ENCODE results near the gene ASTN2. TPM values are rescaled to one million over a fixed set of nuclear protein-coding genes. Genes with fewer than 3 reads are reported as not detected.

The ASTN2 gene
- total and polyA plus RNA-seq, 2 experiments from 2014 or later: 5.6 to 7.7 TPM

DNA sequence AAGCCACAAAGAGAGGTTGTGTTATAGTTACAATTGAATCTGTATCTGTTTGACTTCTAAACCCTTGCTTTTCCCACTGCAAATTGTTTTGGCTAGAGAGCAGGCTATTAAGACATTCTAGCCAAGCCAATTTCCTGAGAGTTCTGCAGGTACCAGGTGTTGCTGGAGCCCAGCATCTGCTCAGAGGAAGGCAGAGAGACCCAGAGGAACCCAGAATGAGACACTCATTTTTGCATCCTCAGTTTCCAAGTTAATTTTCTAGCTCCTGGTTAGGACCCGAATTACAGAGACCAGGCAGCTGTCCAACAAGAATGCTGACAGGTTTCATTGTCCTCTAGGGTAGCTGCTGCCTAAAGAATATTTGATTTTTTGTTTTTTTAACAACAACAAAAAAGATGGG, 461.6 kb downstream of the ASTN2 start:
- DNase-seq (ENCODE audit: low read depth in 1 of 2, low spot score in 1 of 2): no peak
- H3K4me1 ChIP-seq (ENCODE audit: low read depth): no peaks in the 10 kb centered on the region

DNA sequence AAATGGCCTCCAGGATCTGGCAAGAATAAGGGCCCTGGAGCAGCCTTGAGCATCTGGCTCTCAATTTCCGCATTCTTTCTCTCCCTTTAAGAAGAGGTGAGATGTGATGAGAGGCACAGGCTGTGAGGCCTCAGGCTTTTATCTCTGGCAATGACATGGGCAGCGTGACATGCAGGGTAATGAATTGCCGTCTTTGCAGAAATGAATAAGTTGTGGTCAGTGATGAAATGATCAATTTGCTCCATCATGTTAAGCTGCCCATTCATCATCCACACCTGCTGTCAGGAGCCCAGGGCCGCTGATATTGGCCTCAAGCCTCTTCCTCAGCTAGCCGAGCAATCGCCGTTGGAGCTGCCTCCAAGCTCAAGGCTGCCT, 462.4 kb downstream of the ASTN2 start:
- DNase-seq (ENCODE audit: low read depth in 1 of 2, low spot score in 1 of 2): peak in 1 of 2 donors; percentile 3
- H3K9me3 ChIP-seq (ENCODE audit: low read depth): no peaks in the 10 kb centered on the region
- no peak overlapping the region for H3K4me3 ChIP-seq
- H3K27me3 ChIP-seq: no peaks in the 10 kb centered on the region
- H3K27ac ChIP-seq: no peak overlapping the region
- TF ChIP-seq, protein P1, sequence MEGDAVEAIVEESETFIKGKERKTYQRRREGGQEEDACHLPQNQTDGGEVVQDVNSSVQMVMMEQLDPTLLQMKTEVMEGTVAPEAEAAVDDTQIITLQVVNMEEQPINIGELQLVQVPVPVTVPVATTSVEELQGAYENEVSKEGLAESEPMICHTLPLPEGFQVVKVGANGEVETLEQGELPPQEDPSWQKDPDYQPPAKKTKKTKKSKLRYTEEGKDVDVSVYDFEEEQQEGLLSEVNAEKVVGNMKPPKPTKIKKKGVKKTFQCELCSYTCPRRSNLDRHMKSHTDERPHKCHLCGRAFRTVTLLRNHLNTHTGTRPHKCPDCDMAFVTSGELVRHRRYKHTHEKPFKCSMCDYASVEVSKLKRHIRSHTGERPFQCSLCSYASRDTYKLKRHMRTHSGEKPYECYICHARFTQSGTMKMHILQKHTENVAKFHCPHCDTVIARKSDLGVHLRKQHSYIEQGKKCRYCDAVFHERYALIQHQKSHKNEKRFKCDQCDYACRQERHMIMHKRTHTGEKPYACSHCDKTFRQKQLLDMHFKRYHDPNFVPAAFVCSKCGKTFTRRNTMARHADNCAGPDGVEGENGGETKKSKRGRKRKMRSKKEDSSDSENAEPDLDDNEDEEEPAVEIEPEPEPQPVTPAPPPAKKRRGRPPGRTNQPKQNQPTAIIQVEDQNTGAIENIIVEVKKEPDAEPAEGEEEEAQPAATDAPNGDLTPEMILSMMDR (IDR thresholded peaks at IDR 0.05; ENCODE audit: low read depth, low read length): no peak
- H3K36me3 ChIP-seq: no peaks in the 10 kb centered on the region
- H3K4me1 ChIP-seq (ENCODE audit: low read depth): no peaks in the 10 kb centered on the region

More for the DNA sequence above, 461.6 kb downstream of the ASTN2 start:
- TF ChIP-seq, protein P1 (IDR thresholded peaks at IDR 0.05; ENCODE audit: low read depth, low read length): no peak
- Histone ChIP-seq H3K27me3 (no peaks in the 10 kb centered on the region), H3K27ac (no peak overlapping the region), H3K9me3 (ENCODE audit: low read depth) (no peaks in the 10 kb centered on the region), H3K4me3 (no peak overlapping the region), H3K36me3 (no peaks in the 10 kb centered on the region)

DNA sequence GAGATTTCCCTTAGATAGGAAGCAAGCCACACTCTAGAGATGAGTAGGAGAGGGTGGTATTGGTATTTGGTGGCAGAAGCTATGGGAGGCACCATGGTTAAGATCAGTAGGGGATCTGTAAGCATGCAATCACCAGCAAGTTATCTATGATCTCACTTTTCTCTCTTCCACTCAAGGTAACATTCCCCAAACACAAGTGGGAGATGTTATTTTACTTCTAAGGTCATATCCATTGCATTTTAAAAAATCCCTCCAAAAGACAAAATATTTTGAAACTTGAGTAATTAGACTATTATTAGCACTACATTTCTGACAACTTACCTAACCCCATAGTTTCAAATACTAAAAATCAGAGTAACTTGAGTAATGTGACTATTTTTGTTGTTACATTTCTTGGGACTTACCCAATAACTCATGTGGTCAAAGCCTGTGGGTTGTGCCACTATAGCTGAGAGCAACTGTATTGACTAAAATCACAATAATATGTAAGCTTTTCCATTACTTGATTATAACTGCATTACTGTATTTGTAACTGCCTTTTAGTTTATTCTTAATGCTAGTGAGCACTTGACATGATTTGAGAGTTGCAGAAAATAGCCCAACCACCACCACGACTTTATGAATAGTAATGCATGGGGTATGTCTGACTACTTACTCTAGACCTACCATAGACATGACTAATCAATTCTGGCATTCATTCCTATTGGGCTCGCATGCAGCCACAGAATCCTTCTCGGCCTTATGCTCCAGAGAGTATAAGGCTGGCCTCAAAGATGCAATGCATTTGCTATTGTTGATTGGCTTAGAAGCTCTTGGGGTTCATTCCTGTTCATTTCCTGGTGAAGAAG, 463.0 kb downstream of the ASTN2 start:
- no peak overlapping the region for H3K4me3 ChIP-seq
- no peak overlapping the region for H3K27ac ChIP-seq
- no peaks in the 10 kb centered on the region for H3K4me1 ChIP-seq (ENCODE audit: low read depth)
- H3K27me3 ChIP-seq: no peaks in the 10 kb centered on the region
- H3K36me3 ChIP-seq: no peaks in the 10 kb centered on the region
- DNase-seq (ENCODE audit: low read depth in 1 of 2, low spot score in 1 of 2): no peak
- H3K9me3 ChIP-seq (ENCODE audit: low read depth): no peaks in the 10 kb centered on the region
- TF ChIP-seq, protein P1 (IDR thresholded peaks at IDR 0.05; ENCODE audit: low read depth, low read length): no peak

DNA sequence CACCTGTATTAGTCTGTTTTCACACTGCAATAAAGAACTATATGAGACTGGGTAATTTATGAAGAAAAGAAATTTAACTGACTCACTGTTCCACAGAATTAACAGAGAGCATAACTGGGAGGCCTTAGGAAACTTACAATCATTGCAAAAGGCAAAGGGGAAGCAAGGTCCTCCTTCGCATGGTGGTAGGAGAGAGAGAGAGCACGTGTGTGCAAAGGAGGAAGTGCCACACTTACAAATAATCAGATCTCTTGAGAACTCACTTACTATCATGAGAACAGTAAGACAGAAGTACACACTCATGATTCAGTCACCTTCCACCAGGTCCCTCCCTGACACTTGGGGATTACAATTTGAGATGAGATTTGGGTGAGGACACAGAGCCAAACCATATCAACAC, 469.0 kb downstream of the ASTN2 start:
- Histone ChIP-seq H3K36me3 (no peaks in the 10 kb centered on the region), H3K9me3 (ENCODE audit: low read depth) (no peaks in the 10 kb centered on the region), H3K27ac (no peak overlapping the region), H3K27me3 (no peaks in the 10 kb centered on the region), H3K4me3 (no peak overlapping the region), H3K4me1 (ENCODE audit: low read depth) (no peaks in the 10 kb centered on the region)
- TF ChIP-seq, protein P1 (IDR thresholded peaks at IDR 0.05; ENCODE audit: low read depth, low read length): no peak
- DNase-seq (ENCODE audit: low read depth in 1 of 2, low spot score in 1 of 2): no peak

DNA sequence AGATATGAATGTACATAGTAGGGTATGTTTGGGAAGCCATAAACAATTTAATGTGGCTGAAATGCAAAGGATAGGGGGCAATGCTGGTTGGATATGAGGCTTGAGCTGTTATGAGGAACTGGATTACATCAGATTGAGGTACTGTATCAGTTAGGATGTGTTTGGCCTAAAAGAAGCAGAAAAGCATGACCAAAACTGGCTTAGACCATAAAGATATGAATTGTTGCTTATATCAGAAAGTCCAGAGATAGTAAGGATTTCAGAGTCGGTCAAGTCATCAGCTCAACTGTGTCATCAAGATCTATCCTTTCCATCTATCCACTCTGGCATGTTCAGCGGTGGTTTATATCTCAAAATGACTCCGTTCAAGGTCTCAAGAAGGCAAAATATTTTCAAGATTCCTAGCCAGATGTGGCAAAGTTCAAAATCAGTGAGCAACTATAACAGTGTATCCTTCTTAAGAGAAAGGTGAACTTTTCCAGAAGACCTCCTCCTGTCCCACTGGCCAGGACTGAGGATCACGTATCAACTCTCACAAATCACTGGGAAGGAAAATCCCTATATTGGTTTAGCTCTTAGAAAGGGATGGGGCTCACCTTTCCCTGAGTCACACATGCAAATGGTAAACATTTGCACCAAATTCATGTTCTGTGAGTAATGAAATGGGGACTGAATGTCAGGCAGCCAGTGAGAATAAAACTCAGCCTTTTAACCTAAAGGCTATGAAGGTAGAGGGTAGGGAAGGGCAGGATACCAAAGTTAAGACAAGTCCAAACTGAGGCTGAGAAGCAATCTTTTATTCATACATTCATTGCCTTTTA, 469.9 kb downstream of the ASTN2 start:
- no peak overlapping the region for H3K4me3 ChIP-seq
- H3K9me3 ChIP-seq (ENCODE audit: low read depth): no peaks in the 10 kb centered on the region
- no peak overlapping the region for H3K27ac ChIP-seq
- TF ChIP-seq, protein P1 (IDR thresholded peaks at IDR 0.05; ENCODE audit: low read depth, low read length): no peak
- no peaks in the 10 kb centered on the region for H3K36me3 ChIP-seq
- no peaks in the 10 kb centered on the region for H3K4me1 ChIP-seq (ENCODE audit: low read depth)
- H3K27me3 ChIP-seq: no peaks in the 10 kb centered on the region
- no peak for DNase-seq (ENCODE audit: low read depth in 1 of 2, low spot score in 1 of 2)
